ENCODE results near the gene SCARB1.

Gene SCARB1

GRCh38 chr12:124790650-124791400 is 72.8 kb downstream of the SCARB1 start:
- DNase-seq, result no peak

DNA sequence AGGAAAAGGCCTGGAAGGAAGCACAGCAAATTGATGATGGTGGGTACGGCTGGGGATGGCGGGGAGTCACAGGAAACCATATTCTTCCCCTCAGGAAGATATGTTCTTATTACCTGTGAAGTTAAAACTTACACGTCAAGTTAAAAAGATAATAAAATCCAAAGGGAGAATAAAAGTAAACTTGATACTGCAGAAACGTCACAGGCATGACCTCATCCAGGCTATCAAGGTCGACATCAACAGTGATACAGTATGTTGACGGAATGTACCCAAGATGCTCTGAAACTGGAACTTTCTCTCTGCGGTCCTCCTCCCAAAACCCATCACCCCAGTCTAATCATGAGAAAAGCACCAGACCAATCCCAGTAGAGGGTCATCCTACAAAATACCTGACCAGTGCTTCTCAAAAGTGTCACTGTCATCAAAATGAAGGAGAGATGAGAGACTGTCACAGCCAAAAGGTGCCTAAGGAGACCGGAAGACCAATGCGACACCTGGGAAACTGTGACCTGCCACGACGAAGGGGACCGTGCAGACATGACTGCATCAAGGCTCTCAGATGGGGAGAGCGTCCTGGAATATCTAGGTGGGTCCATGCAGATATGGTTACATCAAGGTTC is 74.6 kb downstream of the SCARB1 start:
- no peak for DNase-seq

DNA sequence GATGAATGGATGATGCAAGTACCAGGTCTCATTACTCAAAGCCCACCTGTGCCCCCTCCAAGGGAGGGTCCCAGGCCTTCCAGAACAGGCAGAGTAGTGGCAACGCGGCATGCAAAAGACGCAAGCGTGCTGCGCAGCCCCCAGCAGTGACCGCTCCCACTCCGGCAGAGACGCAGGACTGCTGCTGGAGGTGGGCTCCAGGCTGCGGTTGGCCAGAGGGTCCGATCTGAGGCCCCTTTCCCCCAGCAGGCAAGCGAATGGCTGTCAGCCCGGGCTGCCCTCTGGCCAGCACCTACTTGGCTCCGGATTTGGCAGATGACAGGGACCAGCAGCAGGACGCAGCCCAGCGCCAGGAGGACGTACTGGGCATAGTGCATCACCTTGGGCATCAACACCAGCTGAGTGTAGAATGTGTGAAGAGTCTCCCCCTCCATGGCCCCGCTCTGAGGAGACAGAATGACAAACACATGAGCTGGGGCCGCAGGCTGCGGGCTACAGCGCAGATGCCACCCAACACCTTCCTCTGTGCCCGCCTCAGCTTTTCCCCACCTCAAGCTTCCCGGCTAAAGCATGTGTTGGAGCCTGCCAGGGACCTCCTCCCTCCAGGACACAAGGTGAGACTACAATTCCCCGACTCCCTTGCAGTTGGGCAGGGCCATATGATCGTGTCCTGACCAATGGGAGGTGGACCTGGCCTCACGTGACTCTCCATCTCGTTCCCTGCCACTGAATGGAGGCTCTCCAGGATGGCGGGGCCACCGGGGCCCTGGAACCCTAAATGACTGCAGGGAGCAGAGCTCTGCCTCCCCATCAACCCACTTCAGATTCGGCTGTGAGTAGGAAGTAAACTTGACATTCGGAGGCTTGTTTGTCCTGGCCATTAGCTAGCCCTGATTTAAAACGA is 77.4 kb downstream of the SCARB1 start:
- no peak for DNase-seq

DNA sequence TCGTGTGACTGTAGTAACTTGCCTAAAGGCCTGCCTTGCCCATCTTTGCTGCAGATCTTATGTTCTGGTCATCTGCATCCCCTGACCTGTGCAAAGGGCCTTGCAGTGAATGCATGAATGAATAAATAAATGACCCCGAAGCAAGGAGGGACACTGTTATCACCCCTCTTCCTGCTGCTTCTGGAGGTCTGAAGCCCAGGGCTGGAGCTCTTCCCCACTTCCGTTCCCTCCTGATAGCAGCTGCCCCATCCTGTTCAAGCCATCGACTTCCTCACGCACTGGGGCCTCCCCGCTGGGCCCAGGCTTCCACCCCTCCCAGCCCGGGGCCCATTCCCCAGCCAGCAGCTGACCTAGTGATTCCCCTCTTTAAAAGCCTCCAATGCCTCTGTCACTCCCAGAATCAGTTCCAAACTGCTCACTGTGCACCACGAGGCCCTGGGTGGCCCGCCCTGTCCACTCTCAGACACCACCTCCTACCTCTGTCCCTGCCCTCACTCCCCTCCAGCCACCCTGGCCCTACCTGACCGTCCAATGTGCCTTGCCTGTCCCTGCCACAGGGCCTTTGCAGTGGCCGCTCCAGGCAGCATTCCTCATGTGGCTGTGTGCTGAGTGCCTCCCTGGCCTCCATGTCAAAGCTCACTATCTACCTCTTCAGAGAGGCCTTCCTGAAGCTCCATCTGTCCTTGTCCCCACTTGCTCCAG is 78.6 kb downstream of the SCARB1 start:
- no peak for DNase-seq

GRCh38 chr12:124783087-124783486 is 80.6 kb downstream of the SCARB1 start:
- no peak for DNase-seq

GRCh38 chr12:124782132-124782531 is 81.5 kb downstream of the SCARB1 start:
- DNase-seq, result no peak

DNA sequence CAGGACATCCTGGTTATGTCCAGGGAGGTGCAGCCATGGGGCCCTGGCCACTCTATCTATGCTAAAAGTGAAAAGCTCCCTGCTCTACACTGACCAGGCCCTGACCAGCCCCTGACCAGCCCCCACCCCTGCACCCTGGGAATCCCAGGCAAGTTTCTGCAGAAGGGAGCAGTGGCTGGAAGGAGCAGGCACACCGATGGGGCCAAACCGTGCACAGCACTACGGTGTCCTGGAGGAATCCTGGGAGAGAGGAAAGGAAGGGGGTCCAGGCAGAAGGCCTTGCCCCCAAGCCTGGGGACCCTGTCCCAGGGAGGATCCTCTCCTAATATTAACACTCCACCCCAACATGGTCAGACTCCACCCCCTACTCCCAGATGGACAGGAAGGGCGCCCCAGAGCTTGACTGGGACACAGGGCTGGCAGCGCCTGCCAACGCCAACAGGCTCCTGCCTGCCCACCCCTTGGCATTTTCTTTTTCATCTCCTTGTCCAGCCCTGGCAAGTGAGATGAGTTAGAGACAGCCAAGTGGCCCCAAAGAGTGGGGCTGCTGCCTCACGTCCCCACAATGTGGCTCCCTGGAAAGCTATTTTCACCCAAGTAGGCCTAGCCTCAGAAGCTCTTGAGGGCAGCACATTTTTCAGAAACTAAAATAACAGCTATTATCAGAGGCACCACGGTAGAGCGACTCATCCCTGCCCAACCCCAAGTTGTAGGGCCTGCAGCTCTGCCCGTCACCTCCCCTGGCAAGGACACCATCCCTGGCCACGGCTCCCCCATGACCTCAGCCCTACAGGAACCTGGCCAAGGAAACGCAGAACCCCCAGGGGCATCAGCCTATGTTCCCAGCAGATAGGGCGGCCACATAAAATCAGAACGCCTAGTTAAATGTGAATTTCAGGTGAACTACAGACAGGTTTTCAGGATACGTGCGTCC is 82.6 kb downstream of the SCARB1 start:
- DNase-seq, result no peak

DNA sequence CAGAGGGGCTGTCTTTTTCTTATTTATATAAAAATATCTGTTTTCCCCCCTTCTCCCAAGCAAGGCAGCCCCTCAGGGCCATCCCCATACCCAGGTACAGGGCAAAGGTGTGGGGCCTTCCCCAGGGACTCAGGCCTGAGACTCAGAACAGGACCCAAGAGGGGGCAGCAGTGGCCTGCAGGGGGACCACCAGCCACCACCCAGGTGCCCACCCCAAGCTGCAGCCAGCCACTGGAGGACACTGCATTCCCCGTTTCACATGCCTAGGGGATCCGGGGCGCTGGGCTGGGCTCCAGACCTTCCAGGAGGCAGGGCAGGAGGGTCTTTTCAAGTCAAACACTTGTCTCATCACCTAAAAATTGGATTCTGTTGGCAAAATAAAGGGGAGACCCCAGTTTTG is 83.3 kb downstream of the SCARB1 start:
- no peak for DNase-seq

DNA sequence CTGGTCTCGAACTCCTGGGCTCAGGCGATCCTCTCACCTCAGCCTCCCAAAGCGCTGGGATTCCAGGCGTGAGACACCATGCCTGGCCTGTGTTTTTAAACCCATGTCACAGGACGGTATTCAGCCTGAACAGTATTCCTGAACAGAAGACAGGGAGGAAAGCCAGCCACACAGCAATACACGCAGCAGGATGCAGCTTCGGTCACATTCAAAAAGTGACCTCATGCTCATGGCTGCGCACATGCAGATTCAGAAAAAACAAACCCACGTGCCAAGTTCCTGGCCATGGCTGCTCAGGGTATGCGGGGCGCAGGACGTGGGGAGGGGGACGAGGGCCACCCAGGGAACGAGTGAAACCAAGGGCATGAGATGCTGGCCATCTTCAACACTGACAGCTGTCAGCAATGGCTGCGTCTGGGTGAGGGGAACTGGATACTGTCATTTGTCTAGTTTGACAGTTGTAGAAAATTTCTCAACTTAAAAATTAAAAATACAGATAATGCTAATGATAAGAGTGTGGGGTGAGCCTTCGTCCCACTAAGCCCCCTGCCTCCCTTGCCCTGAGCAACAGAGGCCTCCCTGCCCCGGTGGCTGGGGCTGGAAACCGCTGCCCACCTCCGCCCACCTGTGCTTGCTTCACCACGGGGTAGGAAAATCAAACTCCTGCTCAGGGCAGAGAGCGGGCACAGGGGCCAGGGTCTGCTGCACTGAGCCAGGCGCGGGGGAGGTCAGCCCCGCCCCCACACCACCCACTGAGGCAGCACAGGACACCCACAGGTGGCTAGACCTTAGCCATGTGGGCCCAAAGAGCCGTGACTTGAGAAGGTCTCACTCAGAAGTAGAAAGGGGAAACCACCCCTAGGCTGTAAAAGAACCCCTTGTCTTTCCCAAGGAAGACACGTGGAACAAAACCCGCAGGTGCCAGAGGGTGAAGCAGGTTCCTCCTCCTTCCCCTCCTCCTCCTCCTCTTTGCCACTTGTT is 84.2 kb downstream of the SCARB1 start:
- no peak for DNase-seq

GRCh38 chr12:124778411-124778810 is 85.3 kb downstream of the SCARB1 start:
- DNase-seq, result no peak

GRCh38 chr12:124777399-124778372 is 86.0 kb downstream of the SCARB1 start:
- DNase-seq, result no peak

DNA sequence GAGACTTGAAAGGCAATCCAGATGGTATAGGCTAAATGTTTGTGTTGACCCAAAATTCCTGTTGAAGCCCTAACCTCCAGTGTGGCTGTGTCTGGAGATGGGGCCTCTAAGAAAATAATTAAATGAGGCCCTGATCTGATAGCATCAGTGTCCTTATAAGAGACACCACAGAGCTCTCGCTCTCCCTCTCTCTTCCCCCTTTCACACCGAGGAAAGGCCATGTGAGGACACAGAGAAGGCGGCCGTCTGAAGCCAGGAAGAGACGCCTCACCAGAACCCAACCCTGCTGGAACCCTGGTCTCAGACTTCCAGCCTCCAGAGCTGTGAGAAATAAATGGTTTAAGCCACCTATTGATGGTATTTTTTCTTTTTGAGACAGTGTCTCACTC is 87.5 kb downstream of the SCARB1 start:
- no peak for DNase-seq

DNA sequence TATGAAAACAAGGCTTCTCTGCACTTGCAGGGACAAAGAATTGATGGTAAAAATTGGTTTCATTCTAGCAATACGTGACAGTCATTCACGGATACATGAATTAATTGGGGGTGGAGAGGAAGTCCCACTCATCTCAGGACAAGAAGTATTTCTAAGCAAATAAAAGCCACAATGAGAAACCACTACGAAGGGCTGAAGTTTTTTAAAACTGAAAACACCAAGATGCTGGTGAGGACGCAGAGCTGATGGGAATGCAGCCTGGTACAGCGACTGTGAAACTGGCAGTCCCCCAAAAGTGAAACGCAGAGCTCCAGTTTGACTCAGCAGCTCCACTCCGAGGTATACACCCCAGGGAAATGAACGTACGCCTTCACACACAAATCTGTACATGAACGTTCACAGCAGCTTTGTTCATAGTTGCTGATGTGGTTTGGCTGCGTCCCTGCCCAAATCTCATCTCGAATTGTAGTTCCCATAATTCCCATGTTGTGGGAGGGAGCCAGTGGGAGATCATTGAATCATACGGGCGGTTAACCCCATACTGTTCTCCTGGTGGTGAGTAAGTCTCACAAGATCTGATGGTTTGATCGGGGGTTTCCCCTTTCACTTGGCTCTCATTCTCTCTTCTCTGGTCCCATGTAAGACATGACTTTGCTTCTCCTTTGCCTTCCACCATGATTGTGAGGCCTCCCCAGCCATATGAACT is 89.0 kb downstream of the SCARB1 start:
- DNase-seq, result peak; percentile 58

GRCh38 chr12:124774054-124774461 is 89.6 kb downstream of the SCARB1 start:
- DNase-seq, result no peak

DNA sequence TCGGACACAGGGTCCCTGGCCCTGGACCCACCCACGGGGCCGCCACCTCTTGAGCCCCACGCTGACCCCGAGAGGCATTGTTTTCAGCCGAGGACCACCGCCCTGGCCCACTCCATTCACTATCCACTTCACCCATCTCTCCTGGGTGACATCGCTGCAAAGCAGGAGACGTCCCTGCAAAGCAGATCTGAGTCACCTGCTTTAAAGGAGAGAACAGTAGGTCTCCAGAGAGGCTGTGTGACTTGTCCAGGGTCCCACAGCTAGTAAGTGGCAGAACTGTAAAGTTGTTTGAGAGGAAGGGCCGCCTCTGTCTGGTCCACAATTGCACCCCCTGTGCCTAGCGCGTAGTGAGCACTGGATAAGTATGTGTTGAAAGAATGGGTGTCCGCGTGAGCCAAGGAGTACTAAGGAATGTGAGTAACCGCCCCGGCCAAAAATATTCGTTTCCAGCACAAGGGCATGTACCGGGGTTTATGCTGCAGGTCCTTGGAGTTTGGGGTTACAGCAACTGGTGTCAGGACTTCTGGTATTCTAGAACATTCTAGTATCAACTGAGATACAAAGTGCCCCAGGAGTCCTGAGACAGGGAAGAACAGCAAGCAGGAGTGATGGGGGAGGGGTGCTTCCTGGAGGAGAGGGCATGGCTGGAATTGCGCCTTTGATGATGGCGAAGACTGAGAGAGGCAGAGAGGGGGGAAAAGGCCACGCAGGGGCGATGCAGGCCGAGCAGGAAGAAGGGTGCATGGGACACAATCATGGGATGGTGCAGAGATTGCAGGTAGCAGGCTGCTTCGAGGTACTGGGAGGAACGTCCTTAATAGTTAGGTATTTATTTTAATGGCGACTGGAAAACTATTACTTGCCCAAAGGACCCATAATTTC is 91.1 kb downstream of the SCARB1 start:
- DNase-seq, result no peak

GRCh38 chr12:124771462-124772288 is 92.0 kb downstream of the SCARB1 start:
- peak; percentile 88 for DNase-seq

- no peak for DNase-seq
Observed at GRCh38 chr12:124770728-124771127, 92.9 kb downstream of the SCARB1 start.

Measured in stimulated activated CD4-positive, alpha-beta T cell treated with anti-CD3 and anti-CD28 coated beads, Interleukin-12 subunit alpha, Interleukin-12 subunit beta, amount 100 ng/mL, for 4 hours (primary cell).